GM12878 (cell line): Measurements from ENCODE around the gene EEF1A2. TPM values are rescaled to one million over a fixed set of nuclear protein-coding genes. Genes with fewer than 3 reads are reported as not detected.

Experiments used
- ATAC-seq: fragments of 200-7000 bp; cut with Tn5 transposase; 3 replicates; pipeline ENCODE4 v1.9.1; 2020; ENCODE audit warnings: mild to moderate bottlenecking, moderate library complexity
- BruUV-seq: library from RNA; stranded (reverse); fragments of 400-500 nt; replicated peaks from 2 replicates; lab custom pipeline; 2021; lab: Mats Ljungman, UMichigan
- CTCF ChIA-PET: fragments of 300-600 bp; sonication (Branson Sonifier 250); formaldehyde crosslinking; extraction: SDS; loops from one replicate; lab custom pipeline; 2021; ENCODE audit warnings: inconsistent platforms; lab: Yijun Ruan, JAX
- POLR2A ChIA-PET: fragments of 350-600 bp; formaldehyde crosslinking; extraction: SDS; loops from one replicate; lab custom pipeline; 2021; ENCODE audit warnings: inconsistent platforms; lab: Charles Lee
- RAD21 ChIA-PET: fragments of 300-600 bp; sonication (Branson Sonifier 250); formaldehyde crosslinking; loops from one replicate; lab custom pipeline; 2023; ENCODE audit warnings: antibody characterized with exemption; ENCODE audit not compliant: unreplicated experiment; lab: Charles Lee
- SMC1A ChIA-PET: fragments of 300-600 bp; sonication (Branson Sonifier 250); formaldehyde crosslinking; loops from one replicate; lab custom pipeline; 2023; ENCODE audit not compliant: unreplicated experiment, uncharacterized antibody; lab: Charles Lee
- DNase-seq: peaks from one replicate; pipeline ENCODE4 v3.0.0-alpha.2; 2011; ENCODE audit warnings: low read depth, low spot score
- FAIRE-seq: peaks from 3 replicates; lab custom pipeline; 2011; peaks lifted over from hg19 to GRCh38; lab: Jason Lieb, UNC
- H2AFZ ChIP-seq: 2 replicates; pipeline ENCODE4 v1.6.0; 2011; ENCODE audit warnings: low read depth, low read length, control low read depth; ENCODE audit not compliant: control insufficient read depth
- H3K27ac ChIP-seq: 2 replicates; pipeline ENCODE4 v1.5.1; 2011; ENCODE audit warnings: control low read depth; ENCODE audit not compliant: control insufficient read depth, insufficient read depth
- H3K27me3 ChIP-seq, 2 experiments: replicated peaks in 1 of 2; 2 replicates each; pipeline versions ENCODE4 v1.6.0 to v1.6.1; 2011; ENCODE audit warnings: low read length in 1 of 2; ENCODE audit not compliant: control insufficient read depth in 2 of 2, insufficient read depth in 2 of 2
- H3K36me3 ChIP-seq, 2 experiments: 2 replicates each; pipeline ENCODE4 v1.5.1; 2011; ENCODE audit warnings: low read length in 1 of 2; ENCODE audit not compliant: control insufficient read depth in 2 of 2, insufficient read depth in 2 of 2
- H3K4me1 ChIP-seq: 2 replicates; pipeline ENCODE4 v1.6.1; 2011; ENCODE audit warnings: mild to moderate bottlenecking, low read length, moderate library complexity, mixed read lengths; ENCODE audit not compliant: control insufficient read depth, insufficient read depth
- H3K4me2 ChIP-seq: 2 replicates; pipeline ENCODE4 v1.6.0; 2011; ENCODE audit warnings: control low read depth; ENCODE audit not compliant: control insufficient read depth, insufficient read depth
- H3K4me3 ChIP-seq: fragments of 200-600 bp; sonication (generic); 2 replicates; pipeline ENCODE4 v1.5.1; 2016
- H3K79me2 ChIP-seq: 2 replicates; pipeline ENCODE4 v1.6.0; 2011; ENCODE audit warnings: low read length; ENCODE audit not compliant: control insufficient read depth, insufficient read depth
- H3K9ac ChIP-seq: 2 replicates; pipeline ENCODE4 v1.8.0; 2011; ENCODE audit warnings: low read length, control low read depth, mixed read lengths; ENCODE audit not compliant: control insufficient read depth, insufficient read depth
- H3K9me3 ChIP-seq: replicated peaks from 3 replicates; pipeline ENCODE4 v1.5.1; 2011; ENCODE audit warnings: mild to moderate bottlenecking, low read length; ENCODE audit not compliant: control insufficient read depth, insufficient read depth
- H4K20me1 ChIP-seq: 2 replicates; pipeline ENCODE4 v1.6.0; 2011; ENCODE audit not compliant: control insufficient read depth, insufficient read depth
- CEBPB ChIP-seq, 2 experiments: fragments of 150-350 bp in 1 of 2; IDR thresholded peaks; 2 replicates each; pipeline ENCODE4 v1.6.1; 2012 to 2014; ENCODE audit warnings: low read depth in 2 of 2, low read length in 2 of 2, borderline replicate concordance in 1 of 2, inconsistent platforms in 1 of 2
- CHD4 ChIP-seq: fragments of 200-600 bp; sonication (generic); IDR thresholded peaks from 2 replicates; pipeline ENCODE4 v1.6.1; 2016; ENCODE audit warnings: mild to moderate bottlenecking
- DPF2 ChIP-seq: fragments of 450-650 bp; IDR thresholded peaks from 2 replicates; pipeline ENCODE4 v1.6.1; 2017; ENCODE audit warnings: mild to moderate bottlenecking
- HCFC1 ChIP-seq: fragments of 150-350 bp; IDR thresholded peaks from 2 replicates; pipeline ENCODE4 v1.6.1; 2014; ENCODE audit warnings: low read length
- HDAC6 ChIP-seq: fragments of 200-600 bp; sonication (generic); IDR thresholded peaks from one replicate; pipeline ENCODE4 v1.8.0; 2017; ENCODE audit warnings: antibody characterized with exemption; ENCODE audit not compliant: unreplicated experiment
- PKNOX1 ChIP-seq: fragments of 450-650 bp; IDR thresholded peaks from 2 replicates; pipeline ENCODE4 v1.6.1; 2016; ENCODE audit warnings: mild to moderate bottlenecking
- RCOR1 ChIP-seq: conservative IDR thresholded peaks from 2 replicates; pipeline ENCODE4 v1.6.1; 2012; ENCODE audit warnings: low read depth, low read length, improper control_type of control experiment
- SPI1 ChIP-seq: IDR thresholded peaks from 2 replicates; pipeline ENCODE4 v1.6.1; 2011; ENCODE audit warnings: low read depth, mild to moderate bottlenecking, low read length, moderate library complexity, borderline replicate concordance; ENCODE audit not compliant: insufficient read depth
- STAT1 ChIP-seq: fragments of 450-650 bp; conservative IDR thresholded peaks from 2 replicates; pipeline ENCODE4 v1.6.1; 2014; ENCODE audit warnings: antibody characterized with exemption, mild to moderate bottlenecking
- WRNIP1 ChIP-seq: IDR thresholded peaks from 2 replicates; pipeline ENCODE4 v1.6.1; 2011; ENCODE audit warnings: low read depth, low read length, improper control_type of control experiment, borderline replicate concordance
- WGBS: methylation state at CpG from one replicate; pipeline ENCODE4 v1.1.6; 2016; ENCODE audit warnings: low lambda C conversion rate; ENCODE audit not compliant: insufficient replicate concordance, insufficient coverage; ENCODE audit errors: missing lambda C conversion rate; 5-methylcytosine and 5-hydroxymethylcytosine counted together
- in situ Hi-C: fragments of 300-500 bp; cut with MboI; formaldehyde crosslinking; loops from 9 replicates; pipeline ENCODE4 v1.14.3; 2018; ENCODE audit warnings: mixed read lengths
- intact Hi-C: fragments of 100-400 bp; cut with micrococcal nuclease; formaldehyde crosslinking; loops from one replicate; pipeline ENCODE4 v1.14.2; 2022; ENCODE audit not compliant: unreplicated experiment
- polyA plus RNA-seq, 11 experiments: library from polyadenylated mRNA; depleted of rRNA in 4 of 11; unstranded in 6 of 11; stranded (reverse) in 5 of 11; fragments of >200 nt; fragmentation: Nextera tagmentation in 4 of 11; fragmentation: Illumina TruSeq in 1 of 11; extraction: Ambion mirVana in 4 of 11; extraction: Trizol in 1 of 11; gene quantifications; 1 replicate in 1 of 11; 2 replicates in 10 of 11; pipeline versions ENCODE4 v1.2.1 to v1.2.3, GENCODE V29; 2011 to 2016; ENCODE audit warnings: inconsistent platforms in 2 of 11, missing spikeins in 2 of 11, low read depth in 1 of 11
- total RNA-seq, 4 experiments: library from RNA; depleted of rRNA in 3 of 4; stranded (reverse); fragments of >200 nt in 3 of 4; fragmentation: Illumina TruSeq in 1 of 4; extraction: Trizol in 1 of 4; gene quantifications; 2 replicates each; pipeline versions ENCODE4 v1.2.1 to v1.2.3, GENCODE V29; 2013 to 2021
- TF ChIP-seq, protein P1 (sequence below): IDR thresholded peaks from 2 replicates; pipeline ENCODE4 v1.6.1; 2011; ENCODE audit warnings: low read depth, low read length, improper control_type of control experiment, borderline replicate concordance
- TF ChIP-seq, protein P2 (sequence below): IDR thresholded peaks from 2 replicates; pipeline ENCODE4 v1.6.1; 2012; ENCODE audit warnings: low read depth, low read length, improper control_type of control experiment
- TF ChIP-seq, protein P3 (sequence below): fragments of 450-650 bp; formaldehyde crosslinking; IDR thresholded peaks from 2 replicates; pipeline ENCODE4 v1.5.0; 2022; ENCODE audit warnings: mild to moderate bottlenecking, missing genetic modification characterization

EEF1A2 gene
- total and polyA plus RNA-seq, 10 of the 15 experiments (the other 5 are each of a cell fraction or from before 2014, with no cell fraction given), result 0.56 TPM; not detected in 9

DNA sequence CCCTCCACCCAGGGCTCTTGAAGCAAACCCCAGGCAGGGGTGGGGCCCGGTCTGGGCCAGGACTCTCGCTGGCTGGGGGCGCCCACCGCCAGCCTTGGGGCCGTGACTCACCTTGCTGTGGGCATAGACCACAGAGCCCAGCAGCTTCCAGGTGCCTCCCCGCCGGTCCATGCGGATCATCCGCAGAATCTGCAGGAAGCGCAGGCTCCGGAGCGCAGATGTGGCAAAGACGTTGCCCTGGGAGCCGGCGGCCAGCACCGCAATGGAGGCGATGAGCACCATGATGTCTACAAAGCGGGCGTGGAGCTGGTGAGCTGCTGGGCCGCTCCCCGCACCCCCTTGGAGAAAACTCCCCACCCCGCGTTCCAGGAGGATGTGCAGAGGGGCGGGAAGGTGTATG lies 54.3 kb downstream of the EEF1A2 start (continued):
- TF ChIP-seq SPI1, result no peak
- TF ChIP-seq RCOR1, result no peak
- TF ChIP-seq HCFC1, result no peak

GRCh38 chr20:63443606-63444395 lies 55.1 kb downstream of the EEF1A2 start:
- DNase-seq, result no peak
- Histone ChIP-seq H4K20me1 (no peaks in the 10 kb centered on the region), H3K4me3 (no peak overlapping the region), H3K36me3 (no peaks in the 10 kb centered on the region), H3K9me3 (no peaks in the 10 kb centered on the region; the same call in 2 of the 3 replicates), H3K79me2 (no peaks in the 10 kb centered on the region), H3K27ac (no peak overlapping the region), H3K9ac (no peak overlapping the region), H3K4me1 (peaks cover 16% of the 10 kb centered on the region), H3K27me3 (no peaks in the 10 kb centered on the region; a peak in 1 of 4 replicates), H2AFZ (no peak overlapping the region), H3K4me2 (no peak overlapping the region)
- in situ Hi-C loops, result no loop called here
- FAIRE-seq, result no peak
- BruUV-seq, result no TSS peak
- 65% methylated on average over 18 of the region's 25 CpGs for WGBS
- intact Hi-C loops, result no loop called here
- no peak for ATAC-seq
- RAD21 ChIA-PET, result no interaction called here
- SMC1A ChIA-PET, result no interaction called here
- POLR2A ChIA-PET, result no interaction called here
- CTCF ChIA-PET, result no interaction called here
- TF ChIP-seq WRNIP1, result no peak
- TF ChIP-seq STAT1, result no peak
- no peak for TF ChIP-seq CHD4
- TF ChIP-seq, protein P1, sequence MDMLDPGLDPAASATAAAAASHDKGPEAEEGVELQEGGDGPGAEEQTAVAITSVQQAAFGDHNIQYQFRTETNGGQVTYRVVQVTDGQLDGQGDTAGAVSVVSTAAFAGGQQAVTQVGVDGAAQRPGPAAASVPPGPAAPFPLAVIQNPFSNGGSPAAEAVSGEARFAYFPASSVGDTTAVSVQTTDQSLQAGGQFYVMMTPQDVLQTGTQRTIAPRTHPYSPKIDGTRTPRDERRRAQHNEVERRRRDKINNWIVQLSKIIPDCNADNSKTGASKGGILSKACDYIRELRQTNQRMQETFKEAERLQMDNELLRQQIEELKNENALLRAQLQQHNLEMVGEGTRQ, result no peak
- TF ChIP-seq, protein P2, sequence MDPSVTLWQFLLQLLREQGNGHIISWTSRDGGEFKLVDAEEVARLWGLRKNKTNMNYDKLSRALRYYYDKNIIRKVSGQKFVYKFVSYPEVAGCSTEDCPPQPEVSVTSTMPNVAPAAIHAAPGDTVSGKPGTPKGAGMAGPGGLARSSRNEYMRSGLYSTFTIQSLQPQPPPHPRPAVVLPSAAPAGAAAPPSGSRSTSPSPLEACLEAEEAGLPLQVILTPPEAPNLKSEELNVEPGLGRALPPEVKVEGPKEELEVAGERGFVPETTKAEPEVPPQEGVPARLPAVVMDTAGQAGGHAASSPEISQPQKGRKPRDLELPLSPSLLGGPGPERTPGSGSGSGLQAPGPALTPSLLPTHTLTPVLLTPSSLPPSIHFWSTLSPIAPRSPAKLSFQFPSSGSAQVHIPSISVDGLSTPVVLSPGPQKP, result no peak
- no peak for TF ChIP-seq CEBPB (IDR thresholded peaks at IDR 0.05; ENCODE audit: borderline replicate concordance in 1 of 2, low read depth in 2 of 2, low read length in 2 of 2)
- TF ChIP-seq PKNOX1, result no peak
- no peak for TF ChIP-seq HDAC6
- TF ChIP-seq, protein P3, sequence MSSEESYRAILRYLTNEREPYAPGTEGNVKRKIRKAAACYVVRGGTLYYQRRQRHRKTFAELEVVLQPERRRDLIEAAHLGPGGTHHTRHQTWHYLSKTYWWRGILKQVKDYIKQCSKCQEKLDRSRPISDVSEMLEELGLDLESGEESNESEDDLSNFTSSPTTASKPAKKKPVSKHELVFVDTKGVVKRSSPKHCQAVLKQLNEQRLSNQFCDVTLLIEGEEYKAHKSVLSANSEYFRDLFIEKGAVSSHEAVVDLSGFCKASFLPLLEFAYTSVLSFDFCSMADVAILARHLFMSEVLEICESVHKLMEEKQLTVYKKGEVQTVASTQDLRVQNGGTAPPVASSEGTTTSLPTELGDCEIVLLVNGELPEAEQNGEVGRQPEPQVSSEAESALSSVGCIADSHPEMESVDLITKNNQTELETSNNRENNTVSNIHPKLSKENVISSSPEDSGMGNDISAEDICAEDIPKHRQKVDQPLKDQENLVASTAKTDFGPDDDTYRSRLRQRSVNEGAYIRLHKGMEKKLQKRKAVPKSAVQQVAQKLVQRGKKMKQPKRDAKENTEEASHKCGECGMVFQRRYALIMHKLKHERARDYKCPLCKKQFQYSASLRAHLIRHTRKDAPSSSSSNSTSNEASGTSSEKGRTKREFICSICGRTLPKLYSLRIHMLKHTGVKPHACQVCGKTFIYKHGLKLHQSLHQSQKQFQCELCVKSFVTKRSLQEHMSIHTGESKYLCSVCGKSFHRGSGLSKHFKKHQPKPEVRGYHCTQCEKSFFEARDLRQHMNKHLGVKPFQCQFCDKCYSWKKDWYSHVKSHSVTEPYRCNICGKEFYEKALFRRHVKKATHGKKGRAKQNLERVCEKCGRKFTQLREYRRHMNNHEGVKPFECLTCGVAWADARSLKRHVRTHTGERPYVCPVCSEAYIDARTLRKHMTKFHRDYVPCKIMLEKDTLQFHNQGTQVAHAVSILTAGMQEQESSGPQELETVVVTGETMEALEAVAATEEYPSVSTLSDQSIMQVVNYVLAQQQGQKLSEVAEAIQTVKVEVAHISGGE (CRISPR knock-in tag), result no peak
- TF ChIP-seq DPF2, result no peak
